HK-2 (cell line): ENCODE data around the gene THADA.
"Not testable (repeated sequence)": the region's sequence is repeated elsewhere in the genome, so short reads cannot be mapped to it uniquely, and the experiment has no call there.

ENCODE experiments used
- DNase-seq: peaks from one replicate; pipeline ENCODE4 v3.0.0-alpha.2; 2018; ENCODE audit not compliant: unreplicated experiment

The THADA gene

DNA sequence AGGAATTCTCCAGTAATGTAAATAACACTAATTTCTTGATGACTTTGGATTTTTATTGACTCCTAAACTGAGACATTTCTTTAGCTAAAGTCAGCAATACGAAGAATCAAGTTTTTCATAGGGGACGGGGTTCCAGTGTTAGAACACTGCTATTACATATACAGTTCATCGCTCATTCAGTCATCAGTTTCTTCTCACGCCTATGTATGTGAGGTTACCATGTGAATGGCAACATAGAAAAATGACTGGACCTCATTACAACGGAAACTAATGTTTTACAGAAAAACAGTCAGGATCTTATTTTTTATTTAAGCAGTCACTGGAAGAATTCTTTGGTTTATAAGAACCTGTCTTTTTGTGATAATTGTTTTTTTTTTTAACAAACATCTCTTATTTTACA is 56.4 kb downstream of the THADA start:
- DNase-seq = no peak

DNA sequence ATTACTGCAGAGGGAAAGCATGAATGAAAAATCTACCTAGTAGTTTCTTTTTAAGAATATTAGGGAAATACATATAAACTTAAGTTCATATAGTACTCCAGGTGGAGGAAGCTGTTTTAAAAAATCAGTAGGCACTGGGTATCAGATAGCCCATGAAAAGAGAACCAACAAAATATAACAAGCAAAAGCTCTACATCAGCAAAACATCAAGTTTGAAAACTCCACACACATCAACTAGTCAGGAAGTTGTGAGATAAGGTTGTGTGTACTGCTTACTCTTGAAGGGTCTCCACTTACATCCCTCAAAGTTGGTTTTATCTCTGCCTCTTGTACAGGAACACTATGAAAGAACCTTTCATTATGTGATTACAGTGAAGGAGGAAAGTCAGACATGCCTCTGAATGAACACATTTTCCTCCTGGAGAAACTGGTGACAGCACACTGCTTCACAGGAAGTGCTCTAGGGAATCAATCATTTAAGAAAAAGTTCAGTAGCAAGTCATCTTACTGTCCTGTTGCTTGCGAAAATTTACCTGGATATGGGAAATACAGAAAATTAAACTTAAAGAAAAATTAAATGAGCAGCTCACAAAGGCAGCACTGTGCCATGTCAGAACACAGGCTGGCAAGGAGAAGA is 57.7 kb downstream of the THADA start:
- DNase-seq = no peak

DNA sequence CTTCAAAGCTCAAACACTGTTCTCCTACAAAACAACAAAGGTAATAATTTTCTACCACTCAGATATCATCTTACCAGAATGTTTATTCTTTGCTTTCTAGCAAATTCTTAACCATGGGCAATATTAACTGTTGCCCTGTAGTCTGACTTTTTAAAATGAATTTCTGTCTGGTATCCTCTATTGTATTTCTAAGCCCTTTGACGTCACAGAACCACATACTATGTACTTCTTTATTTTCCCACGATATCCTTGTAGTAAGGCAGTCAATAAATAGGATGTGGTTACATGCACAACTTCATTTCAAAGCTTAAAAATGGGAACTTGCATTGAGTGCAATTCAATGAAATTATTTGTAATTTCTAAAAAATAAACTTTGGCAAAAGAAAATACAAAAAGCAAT is 58.7 kb downstream of the THADA start:
- no peak for DNase-seq

DNA sequence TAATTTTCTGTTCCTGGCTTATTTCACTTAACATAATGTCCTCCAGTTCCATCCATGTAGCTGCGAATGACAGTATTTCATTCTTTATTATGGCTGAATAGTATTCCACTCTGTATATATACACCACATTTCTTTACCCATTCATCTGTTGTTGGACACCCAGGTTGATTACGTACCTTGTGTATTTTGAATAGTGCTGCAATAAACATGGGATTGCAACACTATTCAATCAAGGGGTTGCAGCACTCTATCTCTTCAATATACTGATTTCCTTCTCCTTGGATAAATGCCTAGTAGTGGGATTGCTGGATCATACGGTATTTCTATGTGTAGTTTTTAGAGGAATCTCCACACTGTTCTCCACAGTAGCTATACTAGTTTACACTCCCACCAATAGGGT is 61.3 kb downstream of the THADA start:
- no peak for DNase-seq

DNA sequence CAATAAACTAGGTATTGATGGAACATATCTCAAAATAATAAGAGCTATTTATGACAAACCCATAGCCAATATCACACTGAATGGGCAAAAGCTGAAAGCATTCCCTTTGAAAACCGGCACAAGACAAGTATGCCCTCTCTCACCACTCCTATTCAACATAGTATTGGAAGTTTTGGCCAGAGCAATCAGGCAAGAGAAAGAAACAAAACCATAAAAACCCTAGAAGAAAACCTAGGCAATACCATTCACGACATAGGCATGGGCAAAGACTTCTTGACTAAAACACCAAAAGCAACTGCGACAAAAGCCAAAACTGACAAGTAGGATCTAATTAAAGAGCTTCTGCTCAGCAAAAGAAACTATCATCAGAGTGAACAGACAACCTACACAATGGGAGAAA is 63.3 kb downstream of the THADA start:
- not testable (repeated sequence) for DNase-seq

DNA sequence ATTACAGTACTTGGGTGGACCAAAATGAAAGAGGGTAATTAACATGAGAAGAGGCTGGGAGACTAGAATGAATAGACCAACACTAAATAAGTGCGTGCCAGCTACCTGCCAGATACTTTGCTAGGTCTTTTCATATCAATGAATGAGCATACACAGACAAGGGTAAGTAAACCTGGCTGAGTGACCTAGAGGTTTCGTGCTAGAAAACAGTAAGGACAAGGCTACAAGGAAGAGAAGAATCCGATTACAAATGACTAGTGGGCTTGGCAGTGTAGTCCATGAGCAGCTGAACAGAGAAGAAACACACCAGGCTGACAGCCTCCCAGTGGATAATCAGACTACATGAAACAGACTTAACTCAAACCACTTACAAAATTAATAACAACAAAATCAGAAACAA is 64.6 kb downstream of the THADA start:
- DNase-seq = no peak

DNA sequence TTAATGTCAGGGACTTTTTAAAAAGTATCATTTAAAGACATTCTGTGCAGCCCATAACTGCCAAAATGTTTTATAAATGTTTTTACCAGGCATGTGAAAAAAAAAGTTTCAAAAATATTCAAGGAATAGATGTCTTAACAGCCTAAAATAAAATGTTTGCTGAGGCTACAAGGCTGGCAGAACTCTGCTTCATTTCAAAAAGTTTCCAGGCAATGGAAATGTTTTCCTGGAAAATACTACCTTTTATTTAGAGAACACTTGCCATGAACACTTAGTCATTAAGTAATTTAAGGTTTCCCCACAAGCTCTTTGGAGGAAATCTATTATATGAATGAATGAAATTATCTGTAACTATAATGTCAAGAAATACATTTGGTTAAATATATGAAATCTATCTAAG is 68.8 kb downstream of the THADA start:
- DNase-seq = no peak

DNA sequence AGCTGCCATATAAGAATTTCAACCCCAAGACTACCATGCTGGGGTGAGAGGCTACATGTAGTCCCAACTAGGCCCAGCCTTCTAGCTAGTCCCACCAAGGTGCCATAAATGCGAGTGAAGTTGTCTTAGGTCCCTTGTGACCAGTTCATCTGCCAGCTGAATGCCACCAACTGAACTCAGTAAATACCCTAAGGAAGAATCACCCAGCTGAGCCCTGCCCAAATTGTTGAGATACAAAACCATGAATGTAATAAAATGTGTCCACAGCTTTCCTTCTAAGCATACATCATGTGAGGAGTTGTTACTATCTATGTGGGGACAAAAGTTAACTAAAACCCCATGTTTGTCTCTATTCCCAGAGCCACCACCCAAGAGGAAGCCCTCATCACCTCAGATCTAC is 70.3 kb downstream of the THADA start:
- no peak for DNase-seq

DNA sequence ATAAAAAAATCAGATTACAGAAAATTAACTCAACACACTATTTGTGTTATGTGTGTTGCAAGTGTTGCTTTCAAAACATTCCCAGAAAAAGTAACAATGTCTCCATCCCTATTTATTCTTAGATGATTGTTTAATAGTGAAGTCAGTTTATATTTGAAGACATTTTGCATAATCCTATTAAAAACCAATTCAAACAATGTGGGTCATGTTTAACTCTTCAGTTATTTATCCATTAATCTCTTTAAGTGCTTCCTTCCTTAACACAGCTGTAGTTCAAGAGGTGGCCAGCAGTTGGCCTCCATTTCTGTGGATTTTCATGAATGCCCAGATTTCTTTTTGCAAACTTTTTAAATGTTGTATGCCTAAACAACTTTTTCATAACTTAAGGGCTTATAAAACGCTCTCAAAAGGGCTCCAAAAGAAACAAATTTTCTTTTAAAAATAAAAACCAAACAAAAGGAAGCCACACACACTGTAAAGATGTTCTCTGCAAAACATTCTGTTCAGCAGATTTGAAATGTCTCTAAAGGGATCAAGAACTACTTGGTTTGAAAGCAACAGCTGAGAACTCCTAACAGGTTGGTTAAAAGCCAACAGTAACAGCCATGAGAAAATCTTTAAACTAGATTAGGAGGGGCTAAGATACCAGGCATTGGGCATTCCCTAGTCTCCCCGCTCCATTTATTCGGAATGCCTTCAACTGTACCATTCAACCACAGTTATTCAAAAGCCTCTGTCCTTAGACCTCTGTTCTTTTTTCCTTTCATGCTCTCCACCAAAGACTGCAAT is 71.5 kb downstream of the THADA start:
- DNase-seq = no peak

DNA sequence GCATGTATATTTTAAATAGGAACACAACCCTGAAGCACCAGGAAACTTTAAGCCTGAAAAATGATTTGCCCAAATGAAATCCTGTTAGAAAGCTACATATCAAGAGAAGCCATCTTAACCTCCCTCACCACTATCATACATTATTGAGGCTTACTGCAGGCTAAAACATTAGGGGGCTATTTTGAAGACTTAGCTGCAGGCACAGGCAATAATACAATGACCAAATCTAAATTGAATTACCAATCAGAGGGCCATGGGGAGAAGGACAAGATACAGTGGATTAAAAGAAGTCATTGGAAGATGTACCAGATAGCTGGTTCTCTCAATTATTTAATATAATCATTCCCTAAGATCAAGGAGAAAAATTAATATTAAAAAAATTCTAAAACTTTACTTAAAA is 73.7 kb downstream of the THADA start:
- DNase-seq = no peak

DNA sequence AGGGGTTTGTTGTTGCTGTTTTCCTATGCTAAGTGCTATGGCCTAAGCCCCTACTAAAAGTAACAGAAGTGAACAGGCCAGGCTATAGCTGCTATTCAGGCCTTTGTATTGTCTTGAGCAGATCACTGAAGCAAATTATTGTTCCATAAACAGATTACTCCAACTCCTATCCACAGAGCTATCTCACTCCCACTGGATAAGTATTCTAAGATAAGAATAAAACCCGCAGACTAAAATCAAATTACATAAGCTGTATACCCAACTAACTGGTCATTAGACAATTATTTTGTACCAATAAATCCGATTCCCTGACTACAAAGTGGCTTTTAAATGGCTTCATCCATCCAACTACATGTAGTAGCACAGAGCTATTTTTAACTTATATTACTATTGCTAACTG is 74.3 kb downstream of the THADA start:
- DNase-seq = no peak

DNA sequence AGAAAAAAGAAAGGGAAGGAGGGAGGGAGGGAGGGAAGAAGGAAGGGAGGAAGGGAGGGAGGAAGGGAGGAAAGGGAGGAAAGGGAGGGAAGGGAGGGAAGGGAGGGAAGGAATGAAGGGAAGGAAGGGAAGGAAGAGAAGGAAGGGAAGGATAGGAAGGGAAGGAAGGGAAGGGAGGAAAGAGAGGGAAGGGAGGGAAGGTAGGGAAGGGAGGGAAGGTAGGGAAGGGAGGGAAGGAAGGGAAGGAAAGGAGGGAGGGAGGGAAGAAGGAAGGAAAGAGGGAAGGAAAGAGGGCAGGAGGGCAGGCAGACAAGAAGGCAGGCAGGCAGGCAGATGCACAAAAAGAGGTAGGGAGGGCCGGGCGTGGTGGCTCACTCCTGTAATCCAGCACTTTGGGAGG is 74.9 kb downstream of the THADA start:
- DNase-seq = no peak

DNA sequence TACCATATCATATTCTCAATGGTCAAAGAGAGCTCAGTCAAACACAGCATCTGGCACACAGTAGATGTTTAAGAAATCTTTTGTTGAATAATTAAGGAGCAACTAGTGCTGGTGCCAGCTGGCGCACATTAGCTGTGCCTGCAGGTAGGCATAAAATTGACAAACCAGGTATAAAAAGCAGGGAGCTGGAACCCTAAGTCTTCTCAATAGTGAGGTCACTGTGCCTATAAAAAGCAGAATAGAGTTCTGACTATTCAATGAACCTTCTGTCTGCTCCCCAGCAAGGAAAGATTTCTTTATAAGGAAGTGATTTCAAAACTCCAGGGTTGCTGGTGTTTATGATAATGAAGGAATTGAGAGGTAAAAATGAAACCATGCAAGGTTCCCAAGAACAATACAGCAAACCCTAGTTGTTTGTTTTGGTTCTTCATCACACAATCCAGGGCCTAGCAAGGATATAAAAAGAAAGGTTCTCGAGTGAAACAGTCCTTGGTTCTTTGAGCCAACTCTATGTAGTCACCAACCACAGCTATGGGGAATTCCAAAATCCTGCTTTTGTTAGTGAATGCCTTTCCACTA is 76.1 kb downstream of the THADA start:
- DNase-seq = no peak

DNA sequence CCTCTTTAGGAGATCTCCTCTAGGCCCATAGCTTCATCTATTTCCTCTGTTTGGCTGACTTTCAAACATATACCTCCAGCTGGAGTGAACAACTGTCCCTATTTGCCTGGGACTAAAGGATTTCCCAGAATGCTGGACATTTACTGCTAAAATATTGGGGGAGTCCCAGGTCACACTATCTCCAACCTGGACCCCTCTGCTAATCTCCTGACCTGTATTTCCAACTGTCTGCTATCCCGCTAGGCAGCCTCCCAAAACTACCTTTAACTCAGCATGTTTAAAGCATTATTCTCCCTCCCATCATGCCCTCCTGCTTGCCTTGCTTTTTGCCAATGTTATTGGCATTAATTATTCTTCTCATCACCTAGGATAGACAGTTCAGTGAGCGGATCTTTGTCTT is 77.1 kb downstream of the THADA start:
- no peak for DNase-seq

DNA sequence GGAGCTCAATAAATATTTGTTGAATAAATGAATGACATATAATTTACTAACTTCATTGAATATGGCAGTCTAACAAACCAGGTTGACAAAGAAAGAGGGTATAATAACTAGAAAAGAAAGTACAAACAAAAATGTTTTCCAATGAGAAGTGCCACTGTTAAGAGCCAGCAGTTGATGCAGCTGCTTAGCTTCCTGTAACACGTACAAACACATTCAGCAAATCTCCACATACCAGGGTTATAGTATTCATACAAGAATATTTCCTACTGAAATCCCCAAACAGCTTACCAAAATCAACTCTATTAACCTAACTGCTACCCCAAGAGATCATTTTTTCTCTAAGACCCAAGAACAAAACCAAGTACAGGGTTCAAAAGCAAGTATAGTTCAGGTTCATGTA is 77.7 kb downstream of the THADA start:
- no peak for DNase-seq

DNA sequence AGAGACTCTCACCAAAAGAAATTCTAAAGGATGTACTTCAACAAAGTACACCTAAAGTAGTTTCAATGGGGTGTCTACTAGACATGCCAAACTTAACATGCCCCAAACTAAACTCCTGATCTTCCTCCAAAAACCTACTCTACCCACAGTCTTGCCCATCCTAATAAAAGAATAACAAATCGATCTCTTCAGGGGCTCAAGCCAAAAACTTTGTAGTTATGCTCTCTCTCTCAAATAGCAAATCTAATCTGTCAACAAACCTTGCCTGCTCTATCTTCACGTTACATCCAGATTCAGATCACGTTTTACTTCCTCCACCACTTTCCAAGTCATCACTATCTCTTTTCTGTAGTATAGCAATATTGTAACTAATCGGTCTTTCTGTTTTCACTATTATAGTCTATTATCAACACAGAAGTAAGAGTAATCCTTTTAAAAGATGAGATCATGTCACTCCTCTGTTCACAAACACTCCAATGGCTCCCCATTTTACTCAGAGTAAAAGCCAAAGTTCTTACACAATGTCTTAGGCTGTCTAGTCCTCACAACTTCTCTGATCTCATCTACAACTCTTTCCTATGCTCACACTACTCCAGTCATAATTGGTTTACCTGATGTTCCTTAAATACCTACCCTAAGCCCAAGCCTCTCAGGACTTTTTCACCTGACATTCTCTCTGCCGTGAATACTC is 79.9 kb downstream of the THADA start:
- no peak for DNase-seq

DNA sequence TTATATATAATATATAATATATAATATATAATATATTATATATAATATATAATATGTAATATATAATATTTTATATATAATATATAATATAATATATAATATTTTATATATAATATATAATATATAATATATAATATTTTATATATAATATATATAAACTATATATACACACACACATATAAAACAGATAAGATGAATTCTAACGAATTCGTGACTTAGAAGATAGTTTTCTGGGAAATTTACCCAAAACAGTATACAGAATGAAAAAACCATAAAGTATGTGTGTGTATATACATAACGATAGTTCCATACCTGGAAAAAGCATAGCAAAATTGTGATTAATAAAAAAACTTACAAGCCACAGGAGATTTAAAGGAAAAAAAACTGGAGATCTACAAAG is 80.6 kb downstream of the THADA start:
- no peak for DNase-seq

DNA sequence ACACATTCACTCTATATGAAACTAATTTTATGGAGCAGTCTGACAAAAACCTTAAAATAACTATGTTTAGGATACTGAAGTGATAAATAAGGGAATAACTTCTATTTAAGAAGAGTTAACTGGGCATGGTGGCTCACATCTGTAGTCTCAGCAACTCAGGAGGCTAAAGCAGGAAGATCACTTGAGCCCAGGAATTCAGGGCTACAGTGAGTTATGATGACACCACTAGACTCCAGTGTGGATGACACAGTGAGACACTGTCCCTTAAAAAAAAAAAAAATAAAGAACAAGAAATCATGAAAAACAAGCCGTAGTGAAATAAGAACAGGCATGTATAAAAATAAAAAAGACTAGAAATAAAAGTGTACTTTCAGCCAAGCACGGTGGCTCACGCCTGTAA is 82.0 kb downstream of the THADA start:
- DNase-seq = no peak

DNA sequence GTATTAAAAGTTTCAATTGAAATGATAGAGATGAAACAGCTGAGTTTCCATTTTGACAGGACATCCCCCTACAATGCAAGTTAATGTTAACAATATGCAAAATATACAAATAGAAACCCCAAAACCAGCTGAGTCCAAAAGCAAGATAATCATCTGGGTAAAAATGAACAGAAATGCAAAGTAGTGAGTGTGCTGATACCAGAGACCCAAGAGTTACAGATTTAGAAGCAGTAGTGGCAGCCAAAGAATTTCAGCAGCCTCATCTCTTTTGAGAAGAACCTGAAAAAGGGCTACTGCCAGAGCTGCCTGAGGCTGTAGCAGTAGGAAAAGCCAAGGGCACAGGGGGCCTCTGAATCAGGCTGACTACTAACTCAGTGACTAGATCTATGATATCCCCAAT is 82.6 kb downstream of the THADA start:
- no peak for DNase-seq

DNA sequence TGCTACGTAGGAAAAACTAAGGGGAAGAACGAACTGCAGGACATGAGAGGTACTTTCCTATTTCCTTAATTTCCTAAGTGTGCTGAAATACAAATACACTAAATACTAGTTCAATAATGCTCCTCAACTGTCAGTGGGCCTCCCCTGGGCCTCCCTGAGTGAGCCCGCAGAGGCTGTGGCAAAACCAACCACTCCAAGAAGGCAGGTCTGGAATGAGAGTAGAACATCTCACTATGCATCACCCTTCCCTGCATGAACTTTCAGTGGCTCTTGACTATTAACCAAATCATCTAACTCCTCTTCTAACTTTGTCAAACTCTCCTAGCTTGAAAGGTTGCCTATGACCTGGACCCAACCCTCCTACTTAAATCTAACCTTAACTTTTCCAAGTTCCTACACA is 84.6 kb downstream of the THADA start:
- DNase-seq = no peak

DNA sequence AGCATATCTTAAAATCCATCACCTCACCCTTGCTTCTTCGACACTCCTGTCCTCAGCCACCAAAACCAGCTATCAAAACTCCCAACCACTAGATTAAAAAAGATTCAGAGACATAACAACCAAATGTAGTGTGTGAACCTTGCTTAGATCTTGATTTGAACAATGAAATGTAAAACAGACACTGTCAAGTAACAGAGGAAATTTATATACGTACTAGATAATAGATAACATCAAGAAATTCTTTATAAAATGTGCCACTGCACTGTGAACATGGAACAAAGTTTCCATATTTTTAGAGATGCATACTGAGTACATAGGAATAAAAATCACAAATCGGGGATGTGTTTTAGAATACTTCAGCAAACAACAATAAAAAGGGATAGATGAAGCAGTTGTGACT is 86.0 kb downstream of the THADA start:
- no peak for DNase-seq

DNA sequence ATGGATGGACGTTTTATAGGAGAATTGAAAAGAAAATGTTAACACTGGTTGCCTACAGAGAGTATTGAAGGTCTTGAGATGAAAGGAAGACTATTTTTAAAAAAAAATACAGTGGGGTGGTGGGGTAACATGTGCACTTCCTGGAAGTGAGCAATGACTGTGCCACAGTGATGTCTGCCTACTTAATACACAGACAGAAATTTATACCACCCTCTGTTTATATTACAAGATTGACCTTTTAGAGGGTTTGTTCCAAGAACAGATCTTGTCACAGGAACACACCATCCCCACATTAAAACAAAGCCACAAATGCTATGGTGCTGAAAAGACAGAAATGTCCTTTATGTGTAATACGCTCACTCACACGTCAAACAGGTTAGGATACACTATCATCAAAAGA is 87.6 kb downstream of the THADA start:
- no peak for DNase-seq

DNA sequence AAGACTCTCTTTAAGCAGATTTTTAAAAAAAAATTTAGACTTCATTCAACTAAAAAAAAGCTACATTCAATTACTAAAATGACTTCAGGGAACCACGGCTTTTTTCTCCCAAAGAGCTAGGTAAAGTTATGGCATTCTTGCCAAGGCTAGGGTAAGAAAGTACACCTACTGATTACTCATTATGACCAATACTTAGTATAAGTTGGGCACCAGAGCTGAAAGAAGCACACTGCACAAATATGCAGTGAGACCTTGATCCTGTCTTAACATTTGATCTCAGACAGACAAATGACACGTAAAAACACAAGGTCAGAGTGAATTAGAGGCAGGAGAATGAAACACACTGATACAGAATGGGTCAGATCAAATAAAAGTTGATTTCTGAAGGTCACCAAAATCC is 88.7 kb downstream of the THADA start:
- DNase-seq = no peak
